ENCODE results near the gene PCED1A. TPM values are rescaled to one million over a fixed set of nuclear protein-coding genes. Genes with fewer than 3 reads are reported as not detected.

PCED1A gene
- total and polyA plus RNA-seq, 2 of the 8 experiments (the other 6 are each of a cell fraction or from before 2014, with no cell fraction given), result 13.4 to 18.9 TPM

DNA sequence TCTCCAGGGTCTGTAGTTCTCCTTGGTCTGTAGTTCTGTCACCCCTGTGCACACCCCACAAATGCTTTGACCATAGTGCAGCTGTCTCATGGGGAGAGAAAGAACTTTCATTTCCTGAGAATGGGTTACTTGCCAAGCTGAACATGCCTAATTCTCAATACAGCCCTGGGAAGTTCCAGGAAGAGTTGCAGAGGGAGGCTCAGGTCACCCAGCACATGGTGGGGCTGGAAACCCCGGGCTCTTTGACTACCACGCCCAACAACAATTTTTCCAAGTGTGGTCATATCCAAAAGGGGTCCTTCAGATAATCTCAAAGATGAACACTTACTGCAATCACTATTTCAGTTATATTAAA lies 30.6 kb upstream of the PCED1A start (continued):
- TF ChIP-seq SIN3A (conservative IDR thresholded peaks at IDR 0.05 in 1 of 2, IDR thresholded peaks at IDR 0.05 in 1 of 2; ENCODE audit: low read depth in 1 of 2, low read length in 2 of 2) (no peak), GABPA (IDR thresholded peaks at IDR 0.05; ENCODE audit: borderline replicate concordance, insufficient read depth, low read length) (no peak), EGR1 (IDR thresholded peaks at IDR 0.05; ENCODE audit: borderline replicate concordance, low read depth, low read length) (no peak), CREB1 (IDR thresholded peaks at IDR 0.05) (no peak), SP2 (IDR thresholded peaks at IDR 0.05; ENCODE audit: low read length) (no peak), RNF2 (IDR thresholded peaks at IDR 0.05; ENCODE audit: borderline replicate concordance, low read depth, low read length, missing control alignments, poor library complexity, severe bottlenecking) (no peak), BCL11A (IDR thresholded peaks at IDR 0.05; ENCODE audit: low read depth in 2 of 2, low read length in 2 of 2) (no peak)

Measured in H1 (cell line).